GM21423 (cell line): ENCODE results near the gene RALGAPA2.
A peak's percentile ranks its signal among the peaks of the same experiment; 100 is the strongest.

Source experiments
- ATAC-seq: cut with Tn5 transposase; IDR thresholded peaks from one replicate; pipeline ENCODE4 v1.9.1; 2021; ENCODE audit warnings: mild to moderate bottlenecking, moderate library complexity; ENCODE audit not compliant: unreplicated experiment

RALGAPA2 gene

GRCh38 chr20:20685635-20686034 is 26.8 kb downstream of the RALGAPA2 start:
- no peak for ATAC-seq

DNA sequence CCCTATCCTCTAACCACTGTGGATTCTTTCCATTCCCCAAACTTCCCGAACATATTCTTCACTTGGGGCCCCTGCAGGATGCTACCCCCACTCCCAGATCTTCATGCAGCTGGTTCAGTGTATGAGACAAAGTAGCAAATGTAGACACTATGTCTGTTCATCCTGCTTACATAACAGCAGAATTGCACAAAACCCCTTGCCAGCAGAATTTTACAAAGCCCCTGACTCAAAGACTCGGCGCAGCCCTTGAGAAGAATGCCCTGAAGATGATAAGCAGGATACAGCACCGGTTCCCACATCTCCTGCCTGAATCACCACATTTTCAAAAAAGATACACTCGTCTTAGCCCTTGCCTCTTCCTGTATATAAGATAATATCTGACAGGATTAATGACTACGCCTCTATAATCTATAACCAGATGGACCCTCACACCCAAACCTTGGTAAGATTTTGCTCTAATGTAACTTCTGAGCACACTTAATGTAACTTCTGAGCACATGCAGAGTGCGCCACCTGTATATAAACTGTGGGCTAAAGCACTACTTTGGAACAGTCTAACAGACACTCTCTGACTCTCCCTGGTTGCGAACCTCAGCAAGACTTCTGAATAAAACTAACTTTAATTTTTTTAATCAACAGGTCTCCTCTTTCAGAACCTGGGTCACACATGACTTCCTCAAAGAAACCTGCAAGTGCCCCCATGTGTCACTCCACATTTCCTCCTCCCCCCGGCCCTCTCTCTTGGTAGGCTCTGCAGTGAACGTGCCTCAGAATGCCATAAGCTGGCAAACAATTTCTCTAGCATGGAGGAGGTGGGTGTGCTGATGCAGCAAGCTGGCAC is 28.7 kb downstream of the RALGAPA2 start:
- ATAC-seq, result no peak

DNA sequence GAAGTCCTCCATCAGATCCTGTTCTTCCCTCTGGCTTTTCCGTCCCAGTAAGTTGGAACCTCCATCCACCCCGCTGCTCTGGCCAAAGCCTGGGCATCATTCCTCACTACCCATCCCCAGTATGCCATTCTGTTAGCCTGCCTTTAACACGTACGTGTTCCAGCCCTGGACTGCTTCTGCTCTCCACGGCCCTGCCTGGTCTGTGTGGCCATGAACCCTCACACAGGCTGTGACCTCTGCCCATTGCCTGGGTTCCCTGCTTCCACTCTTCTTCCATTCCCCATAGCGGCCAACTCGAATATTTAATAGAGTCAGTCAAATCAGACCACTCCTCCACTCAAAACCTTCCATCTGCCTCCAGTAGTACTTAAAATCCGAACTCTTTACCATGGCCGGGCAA is 29.4 kb downstream of the RALGAPA2 start:
- ATAC-seq, result no peak

DNA sequence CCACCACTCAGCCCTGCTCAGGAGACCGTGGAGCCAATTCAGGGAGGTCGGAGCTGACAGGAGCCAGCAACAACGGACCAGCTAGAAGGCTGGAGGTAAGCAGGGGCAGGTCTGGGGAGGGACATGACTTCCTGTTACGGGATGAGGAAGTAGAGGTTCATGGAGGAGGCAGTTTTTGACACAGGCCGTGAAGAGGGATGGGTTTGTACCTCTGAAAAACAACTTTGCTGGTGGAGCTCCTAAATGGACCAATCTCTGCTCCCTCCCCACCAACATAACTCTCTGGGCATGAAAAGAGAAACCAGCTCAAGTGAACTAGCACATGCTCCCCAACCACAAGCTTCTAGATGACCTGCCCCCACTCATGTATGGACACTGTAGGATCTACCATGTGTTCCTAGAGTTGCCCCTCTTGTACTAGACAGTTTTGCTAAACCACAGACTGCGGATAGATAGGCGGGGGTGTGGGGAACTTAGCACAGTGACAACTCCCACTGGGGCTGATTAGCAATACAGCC is 31.4 kb downstream of the RALGAPA2 start:
- ATAC-seq, result no peak

DNA sequence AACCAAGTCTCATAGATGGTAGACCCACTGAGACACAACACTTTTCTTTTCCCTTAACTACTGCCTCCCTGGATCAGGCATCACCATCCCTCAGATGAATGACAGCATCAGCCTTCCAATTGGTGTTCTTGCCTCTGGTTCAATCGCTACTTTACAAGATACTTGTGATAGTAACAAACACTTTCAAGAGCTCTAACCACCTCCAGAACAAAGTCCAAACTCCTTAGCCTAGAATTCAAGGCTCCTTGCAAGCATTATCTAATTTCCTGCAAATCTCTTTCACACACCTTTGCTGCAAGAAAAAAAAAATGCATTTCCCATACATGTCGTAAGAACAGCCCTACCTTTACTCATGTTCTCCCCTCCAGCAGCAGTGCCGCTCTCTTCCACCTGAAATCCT is 33.1 kb downstream of the RALGAPA2 start:
- no peak for ATAC-seq

DNA sequence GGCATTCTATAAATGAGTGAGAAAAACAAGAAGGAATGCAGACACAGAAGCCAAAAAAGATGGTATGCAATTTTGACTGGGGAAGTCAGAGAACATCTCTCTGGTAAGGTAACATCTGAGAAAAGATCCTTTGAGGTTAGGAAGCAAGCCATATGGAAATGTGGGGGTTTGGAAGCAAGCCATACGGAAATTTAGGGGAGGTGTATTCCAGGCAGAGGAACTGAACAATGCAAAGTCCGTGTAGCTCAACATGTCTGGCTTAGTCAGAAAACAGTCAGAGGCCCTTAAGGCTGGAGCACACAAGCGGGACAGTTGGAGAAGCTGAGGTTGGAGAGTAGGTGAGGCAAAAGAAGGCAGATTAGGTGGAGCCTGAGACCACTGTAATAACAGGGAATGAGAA is 35.3 kb downstream of the RALGAPA2 start:
- no peak for ATAC-seq

- ATAC-seq, result peak; percentile 98
Measured at GRCh38 chr20:20668639-20669038, 43.8 kb downstream of the RALGAPA2 start.

DNA sequence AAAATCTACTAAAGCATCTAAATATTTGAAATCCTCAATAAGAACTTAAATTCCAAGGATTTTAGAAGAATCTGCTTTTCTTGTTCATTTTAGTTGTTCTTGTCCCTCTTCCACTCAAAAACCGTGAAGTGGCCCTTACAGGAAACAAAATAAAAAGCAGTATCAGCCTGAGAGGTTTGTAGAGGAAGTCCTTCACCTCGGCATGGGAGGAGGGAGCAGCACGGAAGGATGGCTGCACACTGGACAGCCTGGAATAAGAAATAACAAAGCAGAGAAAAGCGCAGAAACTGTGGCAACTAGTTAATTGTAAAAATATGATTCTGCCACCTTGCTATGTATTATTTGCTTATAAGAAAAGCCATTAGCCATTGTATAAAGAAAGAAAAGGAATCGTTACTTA is 46.1 kb downstream of the RALGAPA2 start:
- ATAC-seq, result no peak

DNA sequence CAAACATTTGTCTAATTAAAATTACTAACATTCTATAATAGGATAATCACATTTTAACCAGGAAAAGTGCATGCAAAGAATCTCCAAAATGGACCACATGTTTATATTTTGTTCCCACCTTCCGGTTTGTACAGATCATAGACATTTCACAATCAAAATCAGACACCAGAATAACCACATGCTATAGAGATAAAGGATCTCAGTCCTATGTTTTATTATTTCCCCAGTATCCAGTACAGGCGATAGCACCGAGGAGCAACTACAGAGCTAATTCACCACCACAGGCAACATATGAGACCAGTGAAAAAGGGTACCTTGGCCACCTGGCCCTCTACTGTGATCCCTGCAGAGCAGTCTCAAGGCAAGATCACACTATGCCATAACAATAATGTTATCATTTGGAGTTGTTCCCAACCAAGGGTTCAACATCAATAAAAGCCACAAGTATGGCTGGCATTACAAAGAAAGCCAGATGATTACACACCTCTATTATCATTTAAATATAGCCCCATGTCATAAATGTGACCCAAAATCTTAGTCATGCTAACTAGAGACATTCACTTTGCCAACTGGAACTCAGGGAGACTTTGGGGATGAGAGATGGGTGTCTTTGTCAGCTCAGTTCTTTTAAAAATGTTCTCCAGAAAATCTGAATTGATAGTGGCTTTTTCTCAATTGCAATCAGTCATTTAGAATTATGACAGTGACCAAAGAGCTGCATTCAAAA is 46.7 kb downstream of the RALGAPA2 start:
- ATAC-seq, result no peak

DNA sequence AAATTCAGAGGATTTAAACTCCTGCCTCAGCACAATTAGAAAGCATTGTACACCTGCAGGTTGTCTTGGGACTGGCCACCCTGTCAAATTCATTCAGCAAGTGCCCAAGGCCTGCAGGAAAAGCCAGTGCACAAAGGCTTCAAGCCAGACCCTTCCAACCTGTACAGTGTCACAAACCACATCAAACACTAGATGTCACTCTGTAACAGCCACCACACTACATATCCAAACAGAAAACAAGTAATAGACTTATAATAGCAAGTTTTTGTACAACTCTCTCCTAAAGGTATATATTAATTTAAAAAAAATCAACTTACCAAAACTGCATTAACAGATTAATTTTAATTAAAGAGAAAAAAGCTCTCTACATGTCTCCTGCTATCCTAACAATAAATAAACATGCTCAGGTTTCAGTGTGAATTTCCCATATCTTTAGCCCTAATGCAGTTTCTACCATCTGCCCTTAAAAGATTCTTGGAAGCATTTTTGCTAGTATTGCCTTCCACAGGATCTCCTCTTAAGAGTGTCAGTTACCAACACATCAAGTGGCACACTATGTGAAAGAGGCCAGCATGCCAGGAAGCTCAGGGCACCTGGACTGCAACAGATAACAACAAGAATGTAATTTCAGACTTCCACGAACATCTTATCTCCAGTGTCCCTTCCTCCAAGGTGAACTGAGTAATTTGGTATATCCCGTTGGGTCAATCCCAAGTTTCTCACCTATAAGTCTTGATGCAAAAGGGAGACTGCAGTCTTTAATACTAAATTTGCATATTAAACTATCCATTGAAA is 47.5 kb downstream of the RALGAPA2 start:
- peak; percentile 42 for ATAC-seq

GRCh38 chr20:20663841-20664240 is 48.6 kb downstream of the RALGAPA2 start:
- ATAC-seq, result no peak

- no peak for ATAC-seq
Measured at GRCh38 chr20:20658871-20659431, 53.5 kb downstream of the RALGAPA2 start.

DNA sequence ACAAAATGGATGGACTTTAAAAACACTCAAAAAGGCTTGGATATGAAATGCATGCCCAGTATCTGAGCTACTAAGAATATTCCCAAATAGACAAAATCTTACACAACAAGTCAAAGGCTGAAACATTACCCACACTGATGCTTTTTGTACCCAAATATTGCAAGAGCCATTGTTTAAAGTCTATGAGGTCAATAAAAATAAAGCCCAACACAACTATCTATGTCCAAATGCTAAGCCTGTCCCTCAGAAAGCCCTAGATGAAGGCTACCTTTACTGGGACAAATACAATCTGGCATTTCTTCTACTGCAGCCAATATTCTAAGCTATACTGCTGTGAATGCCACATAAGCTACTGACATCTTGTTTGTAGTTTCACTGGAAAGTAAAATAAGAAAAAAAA is 54.3 kb downstream of the RALGAPA2 start:
- ATAC-seq, result no peak

DNA sequence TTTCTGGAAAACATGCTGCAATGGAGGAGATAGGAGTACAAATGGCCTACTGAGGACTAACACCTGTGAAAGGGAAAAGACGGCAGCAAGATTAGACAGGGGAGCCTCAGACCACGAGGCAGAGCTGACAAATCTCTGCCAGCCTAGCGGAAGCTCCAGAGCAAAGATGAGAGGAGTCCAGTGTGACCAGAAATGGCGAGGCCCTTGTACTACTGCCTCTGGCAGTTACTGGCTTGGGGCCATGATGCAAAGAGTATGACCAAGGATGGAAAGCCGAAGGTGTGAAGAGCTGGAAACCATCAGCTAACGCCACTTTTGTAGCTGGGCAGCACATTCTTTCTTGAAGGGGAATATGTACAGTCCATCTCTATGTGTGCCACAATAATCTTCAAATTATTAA is 55.4 kb downstream of the RALGAPA2 start:
- ATAC-seq, result no peak

DNA sequence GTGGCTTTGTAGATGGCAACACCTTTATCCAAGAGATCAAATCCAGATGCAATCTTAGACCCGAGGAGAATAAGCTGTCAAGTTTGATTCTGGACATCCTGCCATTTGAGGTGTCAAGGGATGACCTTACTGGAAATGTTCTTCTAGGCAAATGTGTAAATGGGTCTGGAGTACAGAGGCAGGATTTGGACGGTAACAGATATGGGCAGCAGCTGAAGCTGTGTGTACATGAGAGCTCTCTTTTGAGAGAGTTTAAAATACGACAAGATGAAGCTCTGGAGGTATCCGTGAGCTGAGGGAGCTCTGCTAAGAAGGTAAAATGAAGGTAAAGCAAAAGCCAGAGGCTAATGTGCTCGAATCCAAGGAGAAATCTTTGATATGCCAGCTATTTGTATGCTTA is 56.6 kb downstream of the RALGAPA2 start:
- ATAC-seq, result no peak

- ATAC-seq, result no peak
Measured at GRCh38 chr20:20649945-20650344, 62.5 kb downstream of the RALGAPA2 start.

GRCh38 chr20:20643927-20644326 is 68.5 kb downstream of the RALGAPA2 start:
- no peak for ATAC-seq

GRCh38 chr20:20641783-20642182 is 70.7 kb downstream of the RALGAPA2 start:
- no peak for ATAC-seq

- no peak for ATAC-seq
Measured at GRCh38 chr20:20638878-20639277, 73.6 kb downstream of the RALGAPA2 start.

DNA sequence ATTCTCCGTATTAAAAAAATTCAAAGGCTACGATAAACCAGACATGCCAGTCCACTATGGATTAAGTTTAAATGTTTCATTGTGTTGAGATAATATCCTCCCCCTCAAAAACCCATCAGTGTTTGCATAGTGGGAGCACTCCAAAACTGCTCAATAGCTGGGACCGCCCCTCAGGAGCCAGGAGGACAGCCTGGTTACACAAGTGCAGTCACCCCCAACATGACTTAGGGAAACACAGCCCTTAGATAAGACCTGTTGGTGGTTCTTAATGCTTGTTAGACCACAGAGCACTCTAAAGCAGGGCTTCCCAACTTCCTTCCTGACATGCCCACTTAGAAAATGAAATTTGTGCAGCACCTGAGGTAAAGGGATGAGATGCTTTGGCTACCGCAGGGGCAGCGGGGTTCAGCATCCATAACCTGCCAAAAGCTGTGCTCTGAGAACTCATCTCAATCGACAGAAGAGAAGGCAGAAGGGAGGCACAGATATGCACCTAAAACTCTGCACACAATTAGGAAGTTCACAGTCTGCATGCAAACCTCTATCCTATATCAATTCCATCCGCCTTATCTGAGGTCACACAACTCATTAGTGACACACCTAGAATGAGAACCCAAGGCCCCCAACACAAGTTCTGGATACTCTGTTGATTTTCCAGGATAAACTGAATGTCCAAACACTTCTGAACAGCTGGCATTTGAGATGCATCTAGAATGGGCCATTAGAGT is 74.3 kb downstream of the RALGAPA2 start:
- ATAC-seq, result no peak
